Gastrocnemius medialis (tissue), 4 donors: Measurements from ENCODE around the gene TUFM.

Experiments used
- POLR2A ChIP-seq, 2 donors: fragments of 450-650 bp; IDR thresholded peaks; one replicate each; pipeline ENCODE4 v1.6.1; 2017; ENCODE audit warnings: antibody characterized with exemption in 2 of 2, mild to moderate bottlenecking in 2 of 2, moderate library complexity in 2 of 2
- TF ChIP-seq, protein P1 (sequence below), 5 experiments: fragments of 450-650 bp in 3 of 5; fragments of 200-600 bp in 2 of 5; sonication (generic) in 2 of 5; IDR thresholded peaks in 4 of 5; conservative IDR thresholded peaks in 1 of 5; 1 replicate in 4 of 5; 2 replicates in 1 of 5; pipeline ENCODE4 v1.5.1; 2016 to 2019; ENCODE audit warnings: antibody characterized with exemption in 5 of 5, mild to moderate bottlenecking in 3 of 5, moderate library complexity in 3 of 5

DNA sequence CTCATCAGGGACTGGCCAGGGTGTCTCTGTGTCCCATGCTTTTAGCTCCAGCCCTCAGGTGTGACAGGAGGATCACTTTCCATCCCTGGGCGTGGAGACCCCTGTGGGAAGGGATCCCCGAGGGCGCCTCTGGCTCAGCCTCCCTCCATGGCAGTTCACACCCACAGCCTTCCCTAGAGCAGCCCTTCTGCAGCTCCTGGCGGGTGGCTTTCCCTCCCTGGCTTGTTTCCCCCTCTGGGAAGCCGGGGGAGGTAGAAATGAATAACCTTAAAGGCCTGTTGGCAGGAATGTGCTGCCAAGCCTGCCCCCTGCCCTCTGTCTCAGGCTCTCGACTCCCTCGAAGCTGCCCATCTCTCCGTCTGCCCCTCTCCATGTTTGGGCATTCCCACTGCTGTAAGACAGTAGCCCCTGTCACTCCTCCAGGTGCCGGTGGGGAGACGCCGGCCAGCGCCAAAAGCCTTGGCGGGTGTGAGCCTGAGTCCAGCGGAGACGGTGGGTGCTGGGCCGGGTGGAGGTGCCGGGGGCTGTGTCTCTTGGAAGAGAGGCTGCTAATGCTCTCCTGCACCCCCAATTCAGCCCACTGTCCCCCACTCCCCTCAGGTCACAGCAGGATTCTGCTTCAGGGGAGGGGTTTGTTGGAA, 30.0 kb upstream of the TUFM start:
- TF ChIP-seq, protein P1, sequence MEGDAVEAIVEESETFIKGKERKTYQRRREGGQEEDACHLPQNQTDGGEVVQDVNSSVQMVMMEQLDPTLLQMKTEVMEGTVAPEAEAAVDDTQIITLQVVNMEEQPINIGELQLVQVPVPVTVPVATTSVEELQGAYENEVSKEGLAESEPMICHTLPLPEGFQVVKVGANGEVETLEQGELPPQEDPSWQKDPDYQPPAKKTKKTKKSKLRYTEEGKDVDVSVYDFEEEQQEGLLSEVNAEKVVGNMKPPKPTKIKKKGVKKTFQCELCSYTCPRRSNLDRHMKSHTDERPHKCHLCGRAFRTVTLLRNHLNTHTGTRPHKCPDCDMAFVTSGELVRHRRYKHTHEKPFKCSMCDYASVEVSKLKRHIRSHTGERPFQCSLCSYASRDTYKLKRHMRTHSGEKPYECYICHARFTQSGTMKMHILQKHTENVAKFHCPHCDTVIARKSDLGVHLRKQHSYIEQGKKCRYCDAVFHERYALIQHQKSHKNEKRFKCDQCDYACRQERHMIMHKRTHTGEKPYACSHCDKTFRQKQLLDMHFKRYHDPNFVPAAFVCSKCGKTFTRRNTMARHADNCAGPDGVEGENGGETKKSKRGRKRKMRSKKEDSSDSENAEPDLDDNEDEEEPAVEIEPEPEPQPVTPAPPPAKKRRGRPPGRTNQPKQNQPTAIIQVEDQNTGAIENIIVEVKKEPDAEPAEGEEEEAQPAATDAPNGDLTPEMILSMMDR (IDR thresholded peaks at IDR 0.05 in 4 of 5, conservative IDR thresholded peaks at IDR 0.05 in 1 of 5) = no peak
- TF ChIP-seq POLR2A (IDR thresholded peaks at IDR 0.05) = no peak
